CD4-positive, alpha-beta T cell treated with Interferon gamma for 1 hour (primary cell): Measurements from ENCODE around the gene SALL3.

ENCODE experiments used
- DNase-seq: peaks from one replicate; pipeline ENCODE4 v3.0.0-alpha.2; 2020

SALL3 gene

GRCh38 chr18:79008356-79008940, 28.8 kb downstream of the SALL3 start:
- DNase-seq = no peak

- no peak for DNase-seq
These were observed 31.2 kb downstream of the SALL3 start for GRCh38 chr18:79010802-79011201.

GRCh38 chr18:79011300-79011870, 31.8 kb downstream of the SALL3 start:
- DNase-seq = no peak

GRCh38 chr18:79013869-79014268, 34.3 kb downstream of the SALL3 start:
- DNase-seq = no peak

GRCh38 chr18:79018911-79019310, 39.3 kb downstream of the SALL3 start:
- DNase-seq = no peak

GRCh38 chr18:79019881-79020280, 40.3 kb downstream of the SALL3 start:
- no peak for DNase-seq

GRCh38 chr18:79022603-79023002, 43.0 kb downstream of the SALL3 start:
- no peak for DNase-seq

- no peak for DNase-seq
These were observed 46.9 kb downstream of the SALL3 start for GRCh38 chr18:79026491-79026890.

GRCh38 chr18:79030680-79031079, 51.1 kb downstream of the SALL3 start:
- DNase-seq = no peak

- DNase-seq = no peak
These were observed 62.7 kb downstream of the SALL3 start for GRCh38 chr18:79042276-79042675.

GRCh38 chr18:79043288-79043687, 63.7 kb downstream of the SALL3 start:
- no peak for DNase-seq

GRCh38 chr18:79046522-79046921, 66.9 kb downstream of the SALL3 start:
- DNase-seq = no peak

- DNase-seq = no peak
These were observed 68.1 kb downstream of the SALL3 start for GRCh38 chr18:79047556-79048244.

GRCh38 chr18:79048245-79048632, 68.6 kb downstream of the SALL3 start:
- no peak for DNase-seq

- DNase-seq = no peak
These were observed 69.9 kb downstream of the SALL3 start for GRCh38 chr18:79049506-79049905.
